GM18517 (cell line): ENCODE results near the gene ABHD3.
"Not testable (repeated sequence)": the region's sequence is repeated elsewhere in the genome, so short reads cannot be mapped to it uniquely, and the experiment has no call there.

Experiments used
- ATAC-seq: cut with Tn5 transposase; IDR thresholded peaks from one replicate; pipeline ENCODE4 v1.9.1; 2021; ENCODE audit warnings: mild to moderate bottlenecking, moderate library complexity; ENCODE audit not compliant: unreplicated experiment

Gene ABHD3

GRCh38 chr18:21653361-21653760, 51.2 kb downstream of the ABHD3 start:
- ATAC-seq = no peak

GRCh38 chr18:21652073-21652472, 52.5 kb downstream of the ABHD3 start:
- no peak for ATAC-seq

- ATAC-seq = no peak
Observed at GRCh38 chr18:21650311-21650710, 54.3 kb downstream of the ABHD3 start.

DNA sequence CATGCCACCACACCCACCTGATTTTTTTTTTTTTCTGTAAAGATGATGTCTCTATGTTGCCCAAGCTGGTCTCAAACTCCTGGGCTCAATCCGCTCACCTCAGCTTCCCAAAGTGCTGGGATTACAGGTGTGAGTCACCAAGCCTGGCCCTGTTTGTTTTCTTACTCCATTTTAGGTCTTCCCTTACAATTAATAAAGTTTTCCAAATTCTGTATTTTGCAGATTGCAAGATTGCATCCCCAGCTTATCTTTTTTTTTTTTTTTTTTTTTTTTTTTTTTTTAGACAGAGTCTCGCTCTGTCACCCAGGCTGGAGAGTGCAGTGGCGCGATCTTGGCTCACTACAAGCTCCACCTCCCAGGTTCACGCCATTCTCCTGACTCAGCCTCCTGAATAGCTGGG, 64.2 kb downstream of the ABHD3 start:
- not testable (repeated sequence) for ATAC-seq

DNA sequence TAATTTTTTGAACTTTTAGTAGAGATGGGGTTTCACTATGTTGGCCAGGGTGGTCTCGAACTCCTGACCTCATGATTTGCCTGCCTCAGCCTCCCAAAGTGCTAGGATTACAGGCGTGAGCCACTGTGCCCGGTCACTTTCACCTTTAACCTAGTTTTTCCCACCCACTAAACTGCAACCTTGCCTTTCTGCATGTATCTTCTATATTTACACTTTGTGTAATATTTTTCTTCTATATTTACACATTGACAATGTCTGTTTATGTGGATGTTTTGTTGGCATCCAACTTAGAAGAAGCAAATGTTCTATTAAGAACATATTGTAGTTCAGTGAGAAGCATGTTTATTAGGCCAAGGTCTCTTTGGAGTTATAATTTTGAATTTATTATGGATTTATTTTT, 65.8 kb downstream of the ABHD3 start:
- no peak for ATAC-seq

DNA sequence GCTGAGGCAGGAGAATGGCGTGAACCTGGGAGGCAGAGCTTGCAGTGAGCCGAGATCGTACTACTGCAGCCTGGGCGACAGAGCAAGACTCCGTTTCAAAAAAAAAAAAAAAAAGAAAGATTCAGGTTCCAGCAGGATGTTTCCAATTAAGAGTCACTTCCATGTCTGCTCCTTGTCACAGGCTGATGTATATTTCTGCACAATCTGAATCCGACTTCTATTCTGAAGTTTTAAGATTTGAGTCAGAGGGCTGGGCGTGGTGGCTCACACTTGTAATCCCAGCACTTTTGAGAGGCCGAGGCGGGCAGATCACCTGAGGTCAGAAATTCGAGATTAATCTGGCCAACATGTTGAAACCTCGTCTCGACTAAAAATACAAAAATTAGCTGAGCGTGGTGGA, 67.8 kb downstream of the ABHD3 start:
- no peak for ATAC-seq

DNA sequence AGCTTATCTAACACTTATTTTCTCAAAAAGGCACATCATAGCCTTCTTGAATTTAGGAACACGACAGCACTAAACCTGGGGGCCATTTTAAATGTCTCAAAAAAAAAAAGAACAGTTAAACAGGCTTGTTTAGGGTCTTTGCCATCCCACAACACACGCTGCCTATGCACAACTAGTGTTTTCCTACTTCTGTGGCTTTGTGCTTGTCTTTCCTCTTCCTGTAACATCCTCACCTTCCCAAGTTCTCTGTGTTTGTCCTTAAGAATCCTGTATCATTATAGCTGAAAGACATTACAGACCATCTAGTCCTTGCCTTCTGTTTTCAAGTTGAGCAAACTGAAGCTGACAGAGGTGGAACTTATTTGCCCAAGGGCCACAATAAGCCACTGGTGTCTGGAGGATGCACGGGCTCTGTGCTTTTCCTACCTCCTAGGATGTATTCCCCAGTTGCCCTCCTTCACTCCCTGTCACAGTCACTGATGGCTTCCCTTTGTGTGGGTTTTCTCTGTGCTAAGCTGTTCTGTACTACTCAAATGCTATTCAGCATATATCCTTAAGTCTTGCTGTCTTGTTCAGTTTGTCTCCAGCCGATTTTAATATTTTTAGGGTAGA, 69.9 kb downstream of the ABHD3 start:
- ATAC-seq = no peak

DNA sequence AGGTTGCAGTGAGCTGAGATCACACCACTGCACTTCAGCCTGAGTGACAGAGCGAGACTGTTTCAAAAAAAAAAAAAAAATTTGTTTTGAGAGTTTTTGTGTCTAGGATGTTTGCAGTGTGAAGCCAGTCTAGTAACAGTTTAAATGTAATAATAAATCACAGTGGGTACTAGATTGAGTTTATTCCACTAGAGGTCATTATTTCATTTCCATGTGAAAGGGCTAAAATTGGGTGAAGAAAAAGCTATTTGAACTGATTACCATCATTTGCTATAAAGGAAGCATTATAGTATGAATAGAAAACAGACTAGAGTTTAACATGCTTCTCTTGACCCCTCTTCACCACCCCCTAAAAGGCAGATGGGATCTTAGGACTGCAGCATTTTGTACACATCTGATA, 72.2 kb downstream of the ABHD3 start:
- no peak for ATAC-seq

DNA sequence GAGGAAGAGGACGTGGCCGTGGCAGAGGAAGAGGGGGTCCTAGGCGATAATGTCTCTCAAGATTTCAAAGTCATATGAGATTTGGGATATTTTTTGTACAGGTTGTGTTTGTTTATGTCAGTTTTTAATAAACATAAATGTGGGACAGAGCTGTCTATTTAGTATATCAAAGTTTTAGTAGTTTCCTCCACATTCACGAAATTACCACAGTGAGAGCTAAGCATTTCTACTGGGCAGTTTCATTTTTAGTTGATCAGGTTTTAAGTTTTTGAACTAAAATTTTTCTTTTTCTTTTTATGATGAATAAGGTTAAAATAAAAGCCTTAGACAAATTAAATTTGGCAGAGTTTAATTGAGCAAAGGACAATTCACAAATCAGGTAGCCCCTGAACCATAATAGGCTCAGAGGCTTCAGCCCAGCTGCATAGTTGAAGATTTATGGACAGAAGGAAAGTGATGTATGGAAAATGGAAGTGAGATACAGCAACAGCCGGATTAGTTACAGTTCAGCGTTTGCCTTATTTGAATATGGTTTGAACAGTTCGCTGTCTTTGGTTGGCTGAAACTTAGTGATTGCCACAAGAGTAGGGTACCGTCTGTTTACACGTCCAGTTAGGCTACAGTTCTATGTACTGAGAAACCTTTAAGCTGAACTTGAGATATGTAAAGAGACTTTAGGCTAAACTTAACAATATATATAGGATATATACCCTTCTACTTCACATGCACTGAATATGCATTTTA, 75.3 kb downstream of the ABHD3 start:
- ATAC-seq = peak; percentile 95

DNA sequence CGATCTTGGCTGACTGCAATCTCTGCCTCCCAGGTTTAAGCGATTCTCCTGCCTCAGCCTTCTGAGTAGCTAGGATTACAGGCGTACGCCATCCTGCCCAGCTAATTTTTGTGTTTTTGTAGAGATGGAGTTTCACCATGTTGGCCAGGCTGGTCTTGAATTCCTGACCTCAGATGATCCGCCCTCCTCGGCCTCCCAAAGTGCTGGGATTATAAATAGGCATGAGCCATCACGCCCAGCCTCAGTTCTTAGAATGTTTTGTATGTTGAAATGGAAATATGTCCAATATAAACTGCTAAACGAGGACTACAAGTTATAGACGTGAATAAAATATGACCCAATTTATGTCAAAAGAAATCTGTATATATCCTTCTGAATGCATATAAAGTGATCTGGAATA, 82.9 kb downstream of the ABHD3 start:
- ATAC-seq = not testable (repeated sequence)

DNA sequence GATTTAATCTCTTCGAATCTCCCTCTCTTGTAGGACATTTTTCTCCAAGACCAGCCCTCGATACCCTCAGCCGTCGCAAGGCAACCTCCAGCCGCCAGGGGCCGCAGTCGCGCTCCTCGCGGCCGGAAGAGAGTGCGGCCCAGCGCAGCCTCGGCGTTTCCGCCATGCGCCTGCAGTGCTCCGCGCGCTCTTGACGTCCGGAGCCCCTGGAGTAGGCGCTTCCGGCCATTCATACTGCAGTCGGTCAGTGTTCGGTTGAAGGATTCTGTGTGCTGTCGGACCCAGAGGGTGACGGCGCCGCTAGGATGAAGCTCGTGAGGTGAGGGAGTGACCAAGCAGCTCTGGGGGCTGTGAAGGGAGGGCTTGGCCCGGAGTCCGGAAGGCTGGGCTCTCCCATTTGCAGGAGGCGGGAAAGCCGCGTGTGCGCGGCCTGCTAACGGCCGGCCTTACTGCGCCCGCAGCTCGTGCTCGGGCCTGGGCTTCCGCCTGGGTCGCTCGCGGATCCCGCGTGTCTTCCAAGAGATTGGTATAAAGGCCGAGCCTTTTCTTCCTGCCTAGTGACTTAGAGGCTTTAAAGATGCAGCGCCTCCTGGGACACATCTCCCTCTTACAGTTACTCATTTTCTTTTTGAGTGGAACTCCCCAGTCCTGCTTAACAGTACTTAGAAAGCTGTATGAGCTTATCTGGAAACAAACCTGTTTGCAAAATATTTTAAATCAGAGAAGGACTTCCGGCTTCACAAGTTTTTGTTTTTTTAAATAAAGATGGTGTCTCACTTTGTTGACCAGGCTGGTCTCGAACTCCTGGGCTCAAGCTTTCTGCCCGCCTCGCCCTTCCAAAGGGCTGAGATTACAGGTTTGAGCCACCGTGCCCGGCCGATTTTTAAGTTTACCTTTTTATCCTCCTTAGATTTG, 92.2 kb downstream of the ABHD3 start, which contains the start of gene SNRPD1:
TSS of gene SNRPD1 (plus strand) at position 190 of the 915 bp plus-strand sequence. CDS start at position 306, 116 bp downstream.
- peak; percentile 94 for ATAC-seq

GRCh38 chr18:21611401-21612124, 93.0 kb downstream of the ABHD3 start:
- ATAC-seq = not testable (repeated sequence)

GRCh38 chr18:21605213-21605612, 99.4 kb downstream of the ABHD3 start:
- ATAC-seq = no peak

GRCh38 chr18:21604671-21605070, 99.9 kb downstream of the ABHD3 start:
- no peak for ATAC-seq

DNA sequence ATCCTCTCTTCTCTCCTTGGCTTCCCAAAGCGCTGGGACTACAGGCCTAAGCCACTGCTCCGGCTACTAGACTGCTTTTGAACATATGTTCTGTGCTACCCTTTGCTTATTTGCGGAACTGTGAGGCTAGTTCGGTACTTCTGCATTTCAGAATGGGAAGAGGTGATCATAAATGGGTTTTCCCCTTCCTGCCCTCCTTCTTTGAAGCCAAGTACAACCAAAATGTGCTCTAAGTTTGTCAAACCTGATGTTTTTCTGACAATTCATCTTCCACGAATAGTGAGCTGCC, 102.3 kb downstream of the ABHD3 start:
- ATAC-seq = no peak
